Measurements from ENCODE around the gene CALD1.

Gene CALD1

GRCh38 chr7:134831862-134832261, 52.4 kb downstream of the CALD1 start:
- ATAC-seq, result no peak
- no peak for TF ChIP-seq POU6F1 (CRISPR knock-in tag; IDR thresholded peaks at IDR 0.05; ENCODE audit: borderline replicate concordance, low read depth)
- TF ChIP-seq ZFP3 (CRISPR knock-in tag; IDR thresholded peaks at IDR 0.05), result no peak
- no peak for TF ChIP-seq ZFP30 (CRISPR knock-in tag; IDR thresholded peaks at IDR 0.05)
- TF ChIP-seq ISL1 (CRISPR knock-in tag; IDR thresholded peaks at IDR 0.05), result no peak
- TF ChIP-seq TOX (CRISPR knock-in tag; IDR thresholded peaks at IDR 0.05; ENCODE audit: borderline replicate concordance), result no peak
- no peak for TF ChIP-seq ZNF8 (CRISPR knock-in tag; IDR thresholded peaks at IDR 0.05)
- TF ChIP-seq ZNF70 (CRISPR knock-in tag; IDR thresholded peaks at IDR 0.05), result no peak
- TF ChIP-seq ARNTL (CRISPR knock-in tag; IDR thresholded peaks at IDR 0.05; ENCODE audit: borderline replicate concordance, low read depth), result no peak
- no peak for TF ChIP-seq ZC3H10 (CRISPR knock-in tag; IDR thresholded peaks at IDR 0.05)
- no peak for TF ChIP-seq SNAI2 (CRISPR knock-in tag; IDR thresholded peaks at IDR 0.05)
- TF ChIP-seq GLIS3 (CRISPR knock-in tag; IDR thresholded peaks at IDR 0.05), result no peak

GRCh38 chr7:134832367-134832766, 52.9 kb downstream of the CALD1 start:
- no peak for ATAC-seq
- TF ChIP-seq GLIS3 (CRISPR knock-in tag; IDR thresholded peaks at IDR 0.05), result no peak
- TF ChIP-seq TSHZ2 (CRISPR knock-in tag; IDR thresholded peaks at IDR 0.05), result no peak
- TF ChIP-seq ZNF70 (CRISPR knock-in tag; IDR thresholded peaks at IDR 0.05), result no peak
- TF ChIP-seq BACH2 (CRISPR knock-in tag; IDR thresholded peaks at IDR 0.05; ENCODE audit: borderline replicate concordance), result no peak
- TF ChIP-seq PPARA (CRISPR knock-in tag; IDR thresholded peaks at IDR 0.05; ENCODE audit: borderline replicate concordance), result no peak
- TF ChIP-seq ZFP30 (CRISPR knock-in tag; IDR thresholded peaks at IDR 0.05), result no peak
- no peak for TF ChIP-seq PATZ1 (CRISPR knock-in tag; IDR thresholded peaks at IDR 0.05; ENCODE audit: borderline replicate concordance)
- TF ChIP-seq ZFP3 (CRISPR knock-in tag; IDR thresholded peaks at IDR 0.05), result no peak
- TF ChIP-seq ISL1 (CRISPR knock-in tag; IDR thresholded peaks at IDR 0.05), result no peak

GRCh38 chr7:134834689-134835462, 55.4 kb downstream of the CALD1 start:
- peak; percentile 72 for ATAC-seq
- TF ChIP-seq OSR1 (CRISPR knock-in tag; IDR thresholded peaks at IDR 0.05), result no peak
- peak; percentile 68; the same call in 1 of the 2 replicates for TF ChIP-seq SNAI2 (CRISPR knock-in tag; IDR thresholded peaks at IDR 0.05)
- no peak for TF ChIP-seq BACH2 (CRISPR knock-in tag; IDR thresholded peaks at IDR 0.05; ENCODE audit: borderline replicate concordance)
- TF ChIP-seq ZC3H10 (CRISPR knock-in tag; IDR thresholded peaks at IDR 0.05), result no peak
- TF ChIP-seq PATZ1 (CRISPR knock-in tag; IDR thresholded peaks at IDR 0.05; ENCODE audit: borderline replicate concordance), result no peak
- no peak for TF ChIP-seq PPARA (CRISPR knock-in tag; IDR thresholded peaks at IDR 0.05; ENCODE audit: borderline replicate concordance)
- TF ChIP-seq CREB5 (CRISPR knock-in tag; IDR thresholded peaks at IDR 0.05; ENCODE audit: low read depth), result peak; percentile 74; the same call in 1 of the 2 replicates
- no peak for TF ChIP-seq ARNTL (CRISPR knock-in tag; IDR thresholded peaks at IDR 0.05; ENCODE audit: borderline replicate concordance, low read depth)
- no peak for TF ChIP-seq RARB (CRISPR knock-in tag; IDR thresholded peaks at IDR 0.05)
- no peak for TF ChIP-seq ZNF70 (CRISPR knock-in tag; IDR thresholded peaks at IDR 0.05)
- TF ChIP-seq ESRRG (CRISPR knock-in tag; IDR thresholded peaks at IDR 0.05), result peak; percentile 23; the same call in 1 of the 2 replicates
- peak; percentile 95 for TF ChIP-seq ISL1 (CRISPR knock-in tag; IDR thresholded peaks at IDR 0.05)
- TF ChIP-seq GLIS3 (CRISPR knock-in tag; IDR thresholded peaks at IDR 0.05), result peak; percentile 29; the same call in 1 of the 2 replicates
- no peak for TF ChIP-seq ZNF565 (CRISPR knock-in tag; conservative IDR thresholded peaks at IDR 0.05; ENCODE audit: low read depth)
- no peak for TF ChIP-seq CSRNP3 (CRISPR knock-in tag; IDR thresholded peaks at IDR 0.05)
- peak; percentile 81; the same call in 1 of the 2 replicates for TF ChIP-seq POU6F1 (CRISPR knock-in tag; IDR thresholded peaks at IDR 0.05; ENCODE audit: borderline replicate concordance, low read depth)

Measured in SK-N-SH treated with all-trans-retinoic acid at 6 μM for 48 hours (cell line).